Panc1 (cell line): ENCODE measurements around the gene PHTF2. TPM values are rescaled to one million over a fixed set of nuclear protein-coding genes. Genes with fewer than 3 reads are reported as not detected.

Experiments used
- total RNA-seq: library from RNA; stranded (reverse); gene quantifications from one replicate; pipeline ENCODE4 v1.2.1, GENCODE V29; 2021; ENCODE audit not compliant: unreplicated experiment

Gene PHTF2
- total RNA-seq, 1 experiment from 2014 or later = 61.5 TPM

Other genes with a start within 250 kb of the PHTF2 start
- 18.0 TPM for gene RSBN1L, start 102.3 kb upstream of the PHTF2 start, total RNA-seq
- gene TMEM60, start 339 bp upstream of the PHTF2 start, total RNA-seq = 20.4 TPM